ENCODE measurements around the gene CNTN3. TPM values are rescaled to one million over a fixed set of nuclear protein-coding genes. Genes with fewer than 3 reads are reported as not detected.

The CNTN3 gene
- total RNA-seq, 4 donors from 2014 or later, result 0.24 to 0.49 (median 0.36) TPM; not detected in 1

DNA sequence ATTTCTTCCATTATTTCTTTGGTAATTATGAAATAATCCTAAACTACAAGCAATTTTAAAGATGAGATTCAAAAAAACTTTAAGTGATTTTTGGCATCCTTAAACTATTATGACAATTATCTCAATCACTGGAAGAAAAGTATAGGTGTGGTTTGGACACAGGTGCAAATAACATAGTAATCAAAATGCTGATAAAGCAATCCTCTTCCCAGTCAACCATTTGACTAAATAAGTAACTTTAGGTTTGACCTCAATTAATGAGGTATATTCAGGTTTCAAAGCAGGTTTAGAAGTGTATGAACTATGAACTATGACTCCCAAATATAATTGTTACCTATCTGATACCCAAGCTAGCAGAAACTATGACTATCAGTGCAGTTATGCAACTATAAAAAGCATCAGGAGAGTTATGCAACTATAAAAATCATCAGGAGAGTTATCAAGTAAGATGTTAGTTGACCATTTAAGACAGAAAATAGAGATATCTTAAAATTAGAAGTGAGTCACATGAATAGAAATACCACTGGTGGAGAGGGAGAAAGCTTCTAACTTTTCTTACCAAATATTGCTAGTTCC, 8.9 kb upstream of the CNTN3 start:
- no peak for DNase-seq
- intact Hi-C loops (cut with DNase I; ENCODE audit: low total_unique reads), result no loop called here
- Histone ChIP-seq H3K27ac (no peak overlapping the region), H3K4me1 (no peaks in the 10 kb centered on the region), H3K9me3 (no peaks in the 10 kb centered on the region), H3K36me3 (no peaks in the 10 kb centered on the region), H3K27me3 (no peaks in the 10 kb centered on the region), H3K4me3 (no peak overlapping the region)
- TF ChIP-seq CTCF (IDR thresholded peaks at IDR 0.05 in 4 of 5, conservative IDR thresholded peaks at IDR 0.05 in 1 of 5), result no peak
- TF ChIP-seq POLR2A (IDR thresholded peaks at IDR 0.05), result no peak
- no peak for ATAC-seq
- in situ Hi-C loops (cut with MboI; ENCODE audit: low sequenced_read_pairs in 4 of 4), result no loop called here

- Histone ChIP-seq H3K4me3 (no peak overlapping the region), H3K27me3 (no peaks in the 10 kb centered on the region), H3K4me1 (no peaks in the 10 kb centered on the region), H3K9me3 (no peaks in the 10 kb centered on the region), H3K27ac (no peak overlapping the region), H3K36me3 (no peaks in the 10 kb centered on the region)
- no peak for ATAC-seq
- in situ Hi-C loops (cut with MboI; ENCODE audit: low sequenced_read_pairs in 4 of 4) (no loop called here), intact Hi-C loops (cut with DNase I; ENCODE audit: low total_unique reads) (no loop called here)
- DNase-seq, result no peak
- TF ChIP-seq POLR2A (IDR thresholded peaks at IDR 0.05) (no peak), CTCF (IDR thresholded peaks at IDR 0.05 in 4 of 5, conservative IDR thresholded peaks at IDR 0.05 in 1 of 5) (no peak)
Measured at GRCh38 chr3:74621581-74621980, 7.1 kb upstream of the CNTN3 start.

GRCh38 chr3:74617776-74618175, 3.3 kb upstream of the CNTN3 start:
- Histone ChIP-seq H3K36me3 (no peaks in the 10 kb centered on the region), H3K27me3 (peaks cover 5 to 12% (median 7%) of the 10 kb centered on the region in 3 donors), H3K27ac (no peak overlapping the region), H3K4me1 (no peaks in the 10 kb centered on the region), H3K9me3 (no peaks in the 10 kb centered on the region), H3K4me3 (no peak overlapping the region)
- intact Hi-C loops (cut with DNase I; ENCODE audit: low total_unique reads) (no loop called here), in situ Hi-C loops (cut with MboI; ENCODE audit: low sequenced_read_pairs in 4 of 4) (no loop called here)
- no peak for TF ChIP-seq CTCF (IDR thresholded peaks at IDR 0.05 in 4 of 5, conservative IDR thresholded peaks at IDR 0.05 in 1 of 5)
- no peak for TF ChIP-seq POLR2A (IDR thresholded peaks at IDR 0.05)
- ATAC-seq, result no peak
- no peak for DNase-seq

- ATAC-seq, result no peak
- TF ChIP-seq CTCF (IDR thresholded peaks at IDR 0.05 in 4 of 5, conservative IDR thresholded peaks at IDR 0.05 in 1 of 5) (no peak), POLR2A (IDR thresholded peaks at IDR 0.05) (no peak)
- DNase-seq, result no peak
- Histone ChIP-seq H3K27me3 (peaks cover 5 to 12% (median 11%) of the 10 kb centered on the region in 3 donors), H3K9me3 (no peaks in the 10 kb centered on the region), H3K27ac (no peak overlapping the region), H3K4me3 (peak overlapping the region; percentile 9 to 31 (median 16)), H3K4me1 (no peaks in the 10 kb centered on the region), H3K36me3 (no peaks in the 10 kb centered on the region)
- in situ Hi-C loops (cut with MboI; ENCODE audit: low sequenced_read_pairs in 4 of 4), result no loop called here
- intact Hi-C loops (cut with DNase I; ENCODE audit: low total_unique reads), result no loop called here
Measured at GRCh38 chr3:74613521-74614106, 845 bp downstream of the CNTN3 start.

Measured in gastrocnemius medialis (tissue), 4 donors.